ENCODE measurements around the gene BCAS3.

- TF ChIP-seq EZH2phosphoT487 (IDR thresholded peaks at IDR 0.05; ENCODE audit: insufficient read depth, low read depth) = no peak
- TF ChIP-seq EZH2 (IDR thresholded peaks at IDR 0.05; ENCODE audit: insufficient read depth, poor library complexity, severe bottlenecking) = no peak
Observed at GRCh38 chr17:61412143-61412859, 734.6 kb downstream of the BCAS3 start.
